HFFc6 (cell line): ENCODE measurements around the gene SPOCK1. TPM values are rescaled to one million over a fixed set of nuclear protein-coding genes. Genes with fewer than 3 reads are reported as not detected.
A peak's percentile ranks its signal among the peaks of the same experiment; 100 is the strongest.

Source experiments
- DNase-seq: peaks from one replicate; pipeline ENCODE4 v3.0.0-alpha.2; 2018
- H3K27ac Mint-ChIP-seq: 2 replicates; pipeline ENCODE4 v1.8.0; 2020; ENCODE audit warnings: mild to moderate bottlenecking, mixed read lengths
- H3K27me3 Mint-ChIP-seq: 2 replicates; pipeline ENCODE4 v1.8.0; 2021; ENCODE audit warnings: mild to moderate bottlenecking, moderate library complexity, mixed read lengths; ENCODE audit not compliant: insufficient read depth
- H3K36me3 Mint-ChIP-seq: 2 replicates; pipeline ENCODE4 v1.8.0; 2021; ENCODE audit warnings: low read depth, mixed read lengths
- H3K4me1 Mint-ChIP-seq: 2 replicates; pipeline ENCODE4 v1.8.0; 2020; ENCODE audit warnings: low read depth, mixed read lengths
- H3K4me3 Mint-ChIP-seq: 2 replicates; pipeline ENCODE4 v1.8.0; 2020; ENCODE audit warnings: mild to moderate bottlenecking, moderate library complexity, mixed read lengths
- H3K9me3 Mint-ChIP-seq: 2 replicates; pipeline ENCODE4 v1.8.0; 2020; ENCODE audit warnings: mild to moderate bottlenecking, mixed read lengths
- total RNA-seq, 6 experiments: library from RNA; stranded (reverse); fragmentation: NEBNext Ultra II Directional; extraction: Animal tissue kit (Norgen Biotek cat#: 25700); gene quantifications; 2 replicates in 1 of 6; 3 replicates in 5 of 6; pipeline ENCODE4 v1.2.3, GENCODE V29; 2021
- TF ChIP-seq, protein P1 (sequence below): fragments of 200-600 bp; sonication (generic); IDR thresholded peaks from 2 replicates; pipeline ENCODE4 v1.5.0; 2021; ENCODE audit warnings: antibody characterized with exemption, mild to moderate bottlenecking

SPOCK1 gene
- total RNA-seq, 6 experiments from 2014 or later: 111 to 170 (median 125) TPM

DNA sequence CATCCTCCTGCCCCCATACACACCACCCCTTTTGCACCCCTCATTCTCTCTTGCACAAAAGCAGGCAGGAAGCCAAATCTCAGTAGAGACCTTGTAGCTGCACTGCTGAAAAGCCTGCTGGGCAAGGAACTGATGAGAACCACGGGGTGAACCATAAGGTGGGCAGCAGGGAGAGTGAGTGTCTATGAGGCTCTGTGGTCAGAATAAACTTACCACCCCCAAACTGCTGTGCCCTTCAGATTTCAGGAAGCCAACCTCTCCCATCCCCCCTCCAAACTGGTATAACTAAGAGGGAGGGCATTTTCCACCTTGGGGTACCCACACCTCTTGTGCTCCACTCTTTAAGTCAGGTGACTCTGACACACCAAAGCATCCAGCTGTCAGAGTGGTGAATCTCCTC lies 471.4 kb downstream of the SPOCK1 start:
- no peak overlapping the region for H3K4me3 Mint-ChIP-seq
- no peaks in the 10 kb centered on the region; the same call in 1 of the 2 replicates for H3K27me3 Mint-ChIP-seq
- TF ChIP-seq, protein P1, sequence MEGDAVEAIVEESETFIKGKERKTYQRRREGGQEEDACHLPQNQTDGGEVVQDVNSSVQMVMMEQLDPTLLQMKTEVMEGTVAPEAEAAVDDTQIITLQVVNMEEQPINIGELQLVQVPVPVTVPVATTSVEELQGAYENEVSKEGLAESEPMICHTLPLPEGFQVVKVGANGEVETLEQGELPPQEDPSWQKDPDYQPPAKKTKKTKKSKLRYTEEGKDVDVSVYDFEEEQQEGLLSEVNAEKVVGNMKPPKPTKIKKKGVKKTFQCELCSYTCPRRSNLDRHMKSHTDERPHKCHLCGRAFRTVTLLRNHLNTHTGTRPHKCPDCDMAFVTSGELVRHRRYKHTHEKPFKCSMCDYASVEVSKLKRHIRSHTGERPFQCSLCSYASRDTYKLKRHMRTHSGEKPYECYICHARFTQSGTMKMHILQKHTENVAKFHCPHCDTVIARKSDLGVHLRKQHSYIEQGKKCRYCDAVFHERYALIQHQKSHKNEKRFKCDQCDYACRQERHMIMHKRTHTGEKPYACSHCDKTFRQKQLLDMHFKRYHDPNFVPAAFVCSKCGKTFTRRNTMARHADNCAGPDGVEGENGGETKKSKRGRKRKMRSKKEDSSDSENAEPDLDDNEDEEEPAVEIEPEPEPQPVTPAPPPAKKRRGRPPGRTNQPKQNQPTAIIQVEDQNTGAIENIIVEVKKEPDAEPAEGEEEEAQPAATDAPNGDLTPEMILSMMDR: no peak
- no peak for DNase-seq
- H3K4me1 Mint-ChIP-seq: peaks cover 3% of the 10 kb centered on the region
- no peaks in the 10 kb centered on the region for H3K36me3 Mint-ChIP-seq
- H3K27ac Mint-ChIP-seq: no peak overlapping the region
- no peaks in the 10 kb centered on the region for H3K9me3 Mint-ChIP-seq

GRCh38 chr5:137026296-137026695 lies 472.8 kb downstream of the SPOCK1 start:
- no peak for DNase-seq
- Mint-ChIP-seq H3K4me1 (peaks cover 12% of the 10 kb centered on the region), H3K4me3 (no peak overlapping the region), H3K27me3 (no peaks in the 10 kb centered on the region; the same call in 1 of the 2 replicates), H3K27ac (no peak overlapping the region), H3K9me3 (no peaks in the 10 kb centered on the region), H3K36me3 (no peaks in the 10 kb centered on the region)
- TF ChIP-seq, protein P1: no peak

DNA sequence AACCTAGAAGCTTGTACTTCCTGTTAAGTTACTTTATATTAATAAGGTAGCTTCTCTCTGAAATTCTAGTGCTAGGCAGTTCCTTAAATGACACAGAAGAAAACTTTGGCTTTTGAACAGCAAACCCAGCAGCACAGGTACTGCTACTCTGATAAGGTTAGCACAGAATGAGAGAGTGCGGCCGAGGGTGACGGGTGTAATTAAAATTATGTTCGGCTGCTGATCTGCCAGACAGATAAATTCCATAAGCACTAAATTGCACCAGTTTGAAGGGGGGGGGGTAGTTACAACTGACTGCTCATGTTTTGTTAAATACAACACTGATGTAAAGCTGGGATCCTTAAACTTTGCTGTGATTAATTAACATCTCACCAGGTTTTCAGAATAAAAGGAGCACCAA lies 475.1 kb downstream of the SPOCK1 start:
- Mint-ChIP-seq H3K4me1 (peaks cover 12% of the 10 kb centered on the region), H3K9me3 (no peaks in the 10 kb centered on the region), H3K27me3 (no peaks in the 10 kb centered on the region; the same call in 1 of the 2 replicates), H3K4me3 (no peak overlapping the region), H3K27ac (no peak overlapping the region), H3K36me3 (no peaks in the 10 kb centered on the region)
- TF ChIP-seq, protein P1: no peak
- DNase-seq: no peak

DNA sequence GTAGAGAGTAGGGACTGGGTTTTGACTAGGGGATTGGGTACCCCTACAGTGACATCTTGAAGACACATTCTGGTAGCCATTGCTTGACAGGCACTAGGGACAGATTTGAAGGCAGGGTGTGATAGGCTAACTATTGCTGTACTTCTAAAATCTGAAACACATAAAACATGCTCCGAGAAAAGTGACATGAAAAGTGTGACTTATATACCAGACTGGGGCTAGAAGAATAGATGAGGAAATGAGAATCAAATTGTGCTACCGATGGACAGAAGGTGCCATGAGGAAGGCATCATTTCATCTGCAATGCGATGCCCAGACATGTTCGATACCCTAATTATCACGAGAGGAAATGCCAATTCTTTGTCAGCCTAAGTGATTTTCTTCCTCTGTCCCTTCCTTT lies 475.8 kb downstream of the SPOCK1 start:
- Mint-ChIP-seq H3K27ac (no peak overlapping the region), H3K36me3 (no peaks in the 10 kb centered on the region), H3K4me3 (no peak overlapping the region), H3K4me1 (peaks cover 12% of the 10 kb centered on the region), H3K27me3 (no peaks in the 10 kb centered on the region; the same call in 1 of the 2 replicates), H3K9me3 (no peaks in the 10 kb centered on the region)
- TF ChIP-seq, protein P1: no peak
- no peak for DNase-seq

- H3K4me3 Mint-ChIP-seq: peak overlapping the region; percentile 55
- TF ChIP-seq, protein P1: no peak
- peaks cover 12% of the 10 kb centered on the region for H3K4me1 Mint-ChIP-seq
- H3K36me3 Mint-ChIP-seq: no peaks in the 10 kb centered on the region
- H3K9me3 Mint-ChIP-seq: no peaks in the 10 kb centered on the region
- H3K27ac Mint-ChIP-seq: no peak overlapping the region
- DNase-seq: no peak
- no peaks in the 10 kb centered on the region; the same call in 1 of the 2 replicates for H3K27me3 Mint-ChIP-seq
Observed at GRCh38 chr5:137022725-137023124, 476.4 kb downstream of the SPOCK1 start.

DNA sequence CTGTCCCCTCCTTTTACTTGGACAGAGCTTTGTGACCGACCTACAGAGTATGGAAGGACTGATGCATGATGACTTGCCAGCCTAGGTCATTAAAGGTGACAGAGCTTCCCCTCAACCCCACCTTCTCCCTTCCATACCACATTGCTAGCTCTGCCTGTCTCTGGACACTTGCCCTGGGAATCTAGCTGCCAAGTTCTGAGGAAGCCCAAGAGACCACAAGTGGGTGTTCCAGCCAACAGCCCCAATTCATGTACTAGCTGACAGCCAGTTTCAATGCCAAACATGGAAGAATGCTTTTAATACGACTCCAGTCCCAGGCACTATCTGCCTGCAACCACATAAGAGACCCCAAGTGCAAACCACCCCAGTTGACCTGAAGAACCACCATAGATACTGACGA lies 477.1 kb downstream of the SPOCK1 start:
- no peaks in the 10 kb centered on the region for H3K36me3 Mint-ChIP-seq
- H3K9me3 Mint-ChIP-seq: no peaks in the 10 kb centered on the region
- no peak overlapping the region for H3K4me3 Mint-ChIP-seq
- DNase-seq: no peak
- no peaks in the 10 kb centered on the region for H3K27me3 Mint-ChIP-seq
- no peak overlapping the region for H3K27ac Mint-ChIP-seq
- peaks cover 12% of the 10 kb centered on the region for H3K4me1 Mint-ChIP-seq
- TF ChIP-seq, protein P1: no peak
